Airway epithelial cell (primary cell): Measurements from ENCODE around the gene PIKFYVE. TPM values are rescaled to one million over a fixed set of nuclear protein-coding genes. Genes with fewer than 3 reads are reported as not detected.

Experiments used
- total RNA-seq: library from RNA; depleted of rRNA; stranded (reverse); fragments of >200 nt; gene quantifications from 2 replicates; pipeline ENCODE4 v1.2.3, GENCODE V29; 2015

PIKFYVE gene, protein sequence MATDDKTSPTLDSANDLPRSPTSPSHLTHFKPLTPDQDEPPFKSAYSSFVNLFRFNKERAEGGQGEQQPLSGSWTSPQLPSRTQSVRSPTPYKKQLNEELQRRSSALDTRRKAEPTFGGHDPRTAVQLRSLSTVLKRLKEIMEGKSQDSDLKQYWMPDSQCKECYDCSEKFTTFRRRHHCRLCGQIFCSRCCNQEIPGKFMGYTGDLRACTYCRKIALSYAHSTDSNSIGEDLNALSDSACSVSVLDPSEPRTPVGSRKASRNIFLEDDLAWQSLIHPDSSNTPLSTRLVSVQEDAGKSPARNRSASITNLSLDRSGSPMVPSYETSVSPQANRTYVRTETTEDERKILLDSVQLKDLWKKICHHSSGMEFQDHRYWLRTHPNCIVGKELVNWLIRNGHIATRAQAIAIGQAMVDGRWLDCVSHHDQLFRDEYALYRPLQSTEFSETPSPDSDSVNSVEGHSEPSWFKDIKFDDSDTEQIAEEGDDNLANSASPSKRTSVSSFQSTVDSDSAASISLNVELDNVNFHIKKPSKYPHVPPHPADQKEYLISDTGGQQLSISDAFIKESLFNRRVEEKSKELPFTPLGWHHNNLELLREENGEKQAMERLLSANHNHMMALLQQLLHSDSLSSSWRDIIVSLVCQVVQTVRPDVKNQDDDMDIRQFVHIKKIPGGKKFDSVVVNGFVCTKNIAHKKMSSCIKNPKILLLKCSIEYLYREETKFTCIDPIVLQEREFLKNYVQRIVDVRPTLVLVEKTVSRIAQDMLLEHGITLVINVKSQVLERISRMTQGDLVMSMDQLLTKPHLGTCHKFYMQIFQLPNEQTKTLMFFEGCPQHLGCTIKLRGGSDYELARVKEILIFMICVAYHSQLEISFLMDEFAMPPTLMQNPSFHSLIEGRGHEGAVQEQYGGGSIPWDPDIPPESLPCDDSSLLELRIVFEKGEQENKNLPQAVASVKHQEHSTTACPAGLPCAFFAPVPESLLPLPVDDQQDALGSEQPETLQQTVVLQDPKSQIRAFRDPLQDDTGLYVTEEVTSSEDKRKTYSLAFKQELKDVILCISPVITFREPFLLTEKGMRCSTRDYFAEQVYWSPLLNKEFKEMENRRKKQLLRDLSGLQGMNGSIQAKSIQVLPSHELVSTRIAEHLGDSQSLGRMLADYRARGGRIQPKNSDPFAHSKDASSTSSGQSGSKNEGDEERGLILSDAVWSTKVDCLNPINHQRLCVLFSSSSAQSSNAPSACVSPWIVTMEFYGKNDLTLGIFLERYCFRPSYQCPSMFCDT (N-terminal part only)
- total RNA-seq, result 9.5 and 14.0 TPM in 2 replicates

DNA sequence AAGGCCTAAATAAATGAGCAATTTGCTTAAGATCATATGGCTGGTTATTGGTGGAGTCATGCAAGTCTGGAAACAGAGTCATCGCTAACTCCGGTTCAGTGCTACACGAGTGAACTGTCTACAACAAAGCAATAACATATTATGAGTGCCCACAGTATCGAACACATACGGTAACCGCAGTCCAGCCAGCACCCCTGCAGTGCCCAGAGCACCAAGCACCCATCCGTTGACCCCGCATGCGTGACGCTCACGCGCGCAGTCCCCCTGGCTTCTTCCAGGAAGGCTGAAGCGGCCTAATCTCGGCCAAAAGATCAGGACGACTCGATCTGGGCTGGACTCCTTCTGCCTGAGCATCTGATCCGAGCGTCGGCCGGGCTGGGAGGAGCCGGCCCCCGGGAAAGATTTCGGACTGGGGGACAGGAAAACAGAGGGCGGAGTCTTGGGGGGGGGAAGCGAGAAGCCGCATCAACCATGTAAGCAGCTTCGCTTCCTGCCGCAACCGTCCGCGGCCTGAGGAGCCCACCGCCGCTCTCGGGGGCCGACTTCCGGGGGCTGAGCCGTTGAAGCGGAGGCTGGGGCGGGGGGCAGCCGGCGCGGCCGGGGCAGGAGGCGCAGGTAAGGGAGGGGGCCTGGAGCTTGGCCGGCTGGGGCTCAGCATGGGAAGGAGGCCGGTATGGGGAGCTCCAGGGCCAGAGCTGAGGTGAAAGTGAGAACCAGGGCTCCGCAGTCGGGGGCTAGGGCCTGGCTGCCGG, at the start of gene PIKFYVE:
Gene PIKFYVE (plus strand): TSS at position 455 of the 752 bp plus-strand sequence. CDS start 5,265 bp downstream, outside the sequence.

DNA sequence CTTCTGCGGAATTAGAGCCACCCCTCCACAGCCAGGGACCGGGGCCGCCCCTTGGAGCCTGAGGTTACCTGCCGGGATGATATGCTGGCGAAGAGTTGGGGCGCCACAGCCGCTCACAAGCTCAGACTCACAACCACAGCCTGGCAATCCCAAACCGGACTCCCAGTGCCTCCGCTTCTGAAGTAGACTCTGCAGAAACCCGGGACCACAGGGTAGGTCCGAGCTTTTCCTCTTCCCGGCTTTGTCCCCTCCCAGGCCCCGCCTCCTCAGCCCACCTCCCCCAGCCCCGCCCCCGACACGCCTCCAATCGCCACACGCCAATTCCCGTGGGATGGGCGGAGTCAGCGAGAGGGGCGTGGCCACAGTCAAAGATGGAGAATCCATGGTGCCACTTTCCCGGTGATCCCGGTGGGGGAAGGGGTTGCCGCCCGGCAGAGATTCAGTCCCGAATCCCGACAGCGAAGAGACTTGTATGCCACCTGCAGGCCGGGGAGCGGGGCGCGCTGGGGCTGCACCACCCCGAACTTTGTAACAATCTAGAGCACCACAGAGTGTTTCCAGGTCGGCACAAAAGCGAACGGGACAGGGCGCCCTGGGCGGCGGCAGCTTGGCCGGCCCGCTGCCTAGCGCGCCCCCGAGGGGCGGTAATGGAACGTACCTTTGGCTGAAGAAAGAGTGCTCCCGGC, 11.0 kb upstream of the PIKFYVE start, which contains the start of gene IDH1:
Gene IDH1 (minus strand): TSS at position 201 of the 686 bp plus-strand sequence. CDS start 3,520 bp downstream, outside the sequence.

DNA sequence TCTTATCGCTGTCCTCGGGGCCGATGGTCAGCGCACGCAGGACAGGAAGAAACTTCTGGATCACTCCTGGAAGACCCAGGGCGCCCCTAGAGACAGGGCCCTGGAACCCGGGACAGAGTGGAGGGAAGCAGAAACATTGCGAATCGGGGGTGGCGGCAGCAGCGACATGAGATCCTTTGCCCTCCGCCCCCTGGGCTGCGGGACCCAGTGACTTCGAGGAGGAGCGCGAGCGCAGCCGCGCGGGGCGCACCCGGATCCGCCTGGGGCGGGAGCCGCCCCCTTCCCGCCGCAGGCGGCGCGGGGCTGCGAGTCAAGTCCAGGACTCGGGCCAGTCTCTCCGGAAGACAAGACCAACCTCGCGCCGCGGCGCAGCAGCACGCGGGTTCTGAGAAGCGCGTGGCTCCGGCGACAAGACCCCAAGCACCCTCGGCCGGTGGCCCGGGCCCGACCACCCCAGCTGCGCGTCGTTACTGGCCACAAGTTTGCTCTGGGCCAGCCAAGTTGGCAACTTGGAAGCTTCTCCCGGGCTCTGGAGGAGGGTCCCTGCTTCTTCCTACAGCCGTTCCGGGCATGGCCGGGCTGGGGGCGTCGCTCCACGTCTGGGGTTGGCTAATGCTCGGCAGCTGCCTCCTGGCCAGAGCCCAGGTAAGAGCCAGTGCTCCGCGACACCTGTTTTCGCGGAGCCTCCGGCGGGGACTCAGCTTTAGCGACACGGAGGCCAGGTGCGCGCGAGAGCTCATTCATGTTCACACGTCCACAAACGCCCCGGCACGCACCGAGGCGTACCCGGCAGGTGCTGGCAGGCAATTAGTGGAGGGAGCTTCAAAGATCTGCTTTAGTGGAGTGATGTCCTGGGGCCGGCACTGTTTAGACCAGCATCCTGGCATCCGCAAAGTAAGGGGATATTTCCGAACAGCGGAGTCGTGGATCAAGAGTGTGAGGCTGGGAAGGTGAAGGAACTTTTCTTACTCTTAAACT, 140.7 kb downstream of the PIKFYVE start, which contains the start of gene PTH2R:
Gene PTH2R (plus strand): TSS at position 319 of the 978 bp plus-strand sequence. CDS start 252 bp downstream, at position 571.

Other genes with a start within 250 kb of the PIKFYVE start
- gene PLEKHM3, start 240.7 kb upstream of the PIKFYVE start, total RNA-seq, result 3.9 TPM in 2 replicates
- gene CRYGD, start 141.7 kb upstream of the PIKFYVE start, total RNA-seq, result not detected in 2 replicates
- gene CRYGC, start 136.4 kb upstream of the PIKFYVE start, total RNA-seq, result not detected in 2 replicates
- not detected in 2 replicates for gene CRYGB, start 120.1 kb upstream of the PIKFYVE start, total RNA-seq
- not detected in 2 replicates for gene CRYGA, start 102.7 kb upstream of the PIKFYVE start, total RNA-seq
- not detected in 2 replicates for gene C2orf80, start 76.2 kb upstream of the PIKFYVE start, total RNA-seq
- 106 and 125 TPM in 2 replicates for gene IDH1, start 11.2 kb upstream of the PIKFYVE start, total RNA-seq
- gene PTH2R, start 140.5 kb downstream of the PIKFYVE start, total RNA-seq, result not detected in 2 replicates